ENCODE results near the gene ALDH3A1. TPM values are rescaled to one million over a fixed set of nuclear protein-coding genes. Genes with fewer than 3 reads are reported as not detected.
"Not testable (repeated sequence)": the region's sequence is repeated elsewhere in the genome, so short reads cannot be mapped to it uniquely, and the experiment has no call there.

The ALDH3A1 gene
- 0.18 TPM for polyA plus RNA-seq (ENCODE audit: insufficient read length)

DNA sequence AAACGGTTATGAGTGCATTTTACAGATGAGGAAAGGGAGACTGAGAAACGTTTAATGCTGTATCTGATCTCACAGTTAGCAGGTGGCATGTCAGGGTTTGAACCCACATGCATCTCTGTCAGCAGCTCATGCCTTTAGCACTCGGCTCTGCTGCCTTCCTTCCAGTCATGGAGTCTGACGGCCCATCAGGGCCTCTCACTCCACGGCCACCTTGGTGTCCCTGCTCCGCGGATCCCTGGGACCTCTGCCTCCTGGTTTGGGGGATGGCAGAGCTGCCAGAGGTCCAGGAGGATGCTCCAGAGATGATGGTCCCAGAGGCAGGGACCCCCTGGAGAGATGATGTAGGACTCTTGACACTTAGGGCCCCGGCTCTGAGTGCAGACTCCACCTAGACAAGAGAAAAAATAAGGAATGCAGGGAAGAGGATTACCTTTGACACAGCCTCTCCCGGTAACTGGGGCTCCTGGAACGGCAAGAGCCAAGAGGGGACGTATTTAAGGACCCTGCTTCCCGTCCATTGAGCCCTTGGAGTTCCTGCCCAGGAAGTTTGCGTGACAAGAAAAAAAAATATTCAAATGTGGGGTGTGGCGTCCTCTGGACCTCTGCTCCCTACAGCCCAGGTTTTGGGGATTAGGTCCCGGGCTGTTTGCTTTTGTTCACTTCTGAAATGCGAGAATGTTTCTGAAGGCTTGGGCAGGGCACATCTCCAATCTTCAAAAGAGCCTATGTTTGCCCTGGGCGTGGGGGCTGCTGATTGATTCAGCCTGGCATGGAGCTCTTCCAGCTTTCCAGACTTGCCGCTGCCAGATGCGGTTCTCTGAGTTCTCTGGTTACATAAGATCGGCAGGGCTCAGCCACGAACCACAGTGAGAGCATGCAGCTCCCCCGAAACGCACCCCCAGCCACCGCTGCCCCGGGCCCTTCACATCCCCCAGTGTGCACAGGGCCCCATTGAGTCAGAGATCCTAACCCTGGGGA is at the start of gene ALDH3A1:
TSS of gene ALDH3A1 (minus strand) at position 470 of the 978 bp plus-strand sequence. CDS start 3,169 bp downstream, outside the sequence.
- DNase-seq, result no peak

DNA sequence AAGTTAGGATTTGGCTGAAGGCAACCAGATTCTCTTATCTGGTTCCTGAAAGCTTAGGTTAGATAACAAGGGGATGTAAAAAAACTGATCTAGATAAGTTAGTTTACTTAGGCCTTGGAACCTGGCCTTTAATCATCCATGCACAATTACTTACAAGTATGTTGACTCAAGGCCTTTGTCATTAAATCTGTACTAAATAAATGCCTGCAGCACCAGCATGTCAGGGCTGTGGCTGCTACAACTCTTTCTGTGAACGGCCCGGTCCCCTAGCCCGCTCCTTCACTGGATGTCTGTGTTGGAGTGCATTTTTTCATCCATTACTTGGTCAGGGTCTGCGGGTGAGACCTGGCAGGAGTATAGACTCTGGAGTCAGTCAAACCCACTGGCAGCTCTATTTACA is 48.4 kb upstream of the ALDH3A1 start:
- no peak for DNase-seq

DNA sequence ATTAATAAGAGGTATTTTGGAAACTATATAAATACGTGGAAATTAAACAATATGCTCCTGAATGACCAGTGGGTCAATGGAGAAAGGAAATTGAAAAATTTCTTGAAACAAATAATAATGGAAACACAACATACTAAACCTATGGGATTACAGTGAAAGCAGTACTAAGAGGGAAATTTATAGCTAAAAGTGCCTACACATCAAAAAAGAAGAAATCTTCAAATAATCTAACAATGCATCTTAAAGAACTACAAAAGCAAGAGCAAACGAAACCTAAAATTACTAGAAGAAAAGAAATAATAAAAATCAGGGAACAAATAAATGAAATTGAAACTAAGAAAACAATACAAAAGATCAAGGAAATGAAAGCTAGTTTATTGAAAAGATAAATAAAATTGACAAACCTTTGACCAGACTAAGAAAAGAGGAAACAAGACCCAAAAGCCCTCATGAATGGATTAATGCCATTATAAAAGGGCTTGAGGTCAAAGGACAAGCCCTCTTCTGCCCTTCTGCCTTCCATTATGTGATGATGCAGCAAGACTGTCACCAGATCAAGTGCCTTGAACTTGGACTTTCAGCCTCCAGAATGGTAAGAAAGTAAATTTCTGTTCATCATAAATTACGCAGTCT is 43.9 kb upstream of the ALDH3A1 start:
- no peak for DNase-seq

DNA sequence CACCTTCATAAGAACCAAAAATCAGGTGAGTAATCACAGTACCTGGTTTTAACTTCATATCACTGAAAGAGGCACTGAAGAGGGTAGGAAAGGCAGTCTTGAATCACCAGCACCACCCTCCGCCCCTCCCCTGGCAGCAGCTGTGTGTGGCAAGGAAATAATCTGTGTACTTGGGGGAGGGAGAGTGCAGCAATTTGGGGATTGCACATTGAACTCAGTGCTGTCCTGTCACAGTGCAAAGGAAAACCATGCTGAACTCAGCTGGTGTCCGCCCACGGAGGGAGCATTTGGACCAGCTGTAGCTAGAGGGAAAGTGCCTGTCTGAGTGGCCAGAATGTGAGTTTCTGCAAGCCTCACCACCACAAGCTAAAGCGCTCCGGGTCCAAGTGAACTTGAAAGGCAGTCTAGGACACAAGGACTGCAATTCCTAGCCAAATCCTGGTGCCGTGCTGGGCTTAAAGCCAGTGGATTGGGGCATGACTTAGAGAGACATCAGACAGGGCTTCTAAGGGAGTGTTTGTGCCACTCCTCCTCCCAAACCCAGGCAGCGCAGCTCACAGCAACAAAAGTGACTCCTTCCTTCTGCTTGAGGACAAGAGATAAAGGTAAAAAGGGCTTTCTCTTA is 39.7 kb upstream of the ALDH3A1 start:
- DNase-seq, result no peak

DNA sequence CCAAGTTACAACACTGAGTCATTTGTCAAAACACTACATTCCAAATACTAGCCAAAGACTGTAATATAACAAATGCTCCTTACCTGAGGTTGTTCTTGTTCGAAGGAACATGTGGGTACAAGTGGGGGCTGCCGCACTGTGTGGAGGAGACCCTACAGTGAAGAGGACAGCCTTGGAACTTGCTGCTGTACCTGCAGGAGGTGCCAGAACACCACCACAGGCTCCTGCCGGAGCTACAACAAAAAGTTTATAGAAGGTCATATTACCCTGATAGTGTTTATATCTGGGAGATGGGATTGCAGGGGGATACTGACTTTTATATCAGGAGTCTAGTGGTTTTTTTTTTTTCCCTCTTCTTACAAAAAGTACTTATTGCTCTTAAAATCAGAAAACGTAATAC is 37.8 kb upstream of the ALDH3A1 start:
- DNase-seq, result no peak

DNA sequence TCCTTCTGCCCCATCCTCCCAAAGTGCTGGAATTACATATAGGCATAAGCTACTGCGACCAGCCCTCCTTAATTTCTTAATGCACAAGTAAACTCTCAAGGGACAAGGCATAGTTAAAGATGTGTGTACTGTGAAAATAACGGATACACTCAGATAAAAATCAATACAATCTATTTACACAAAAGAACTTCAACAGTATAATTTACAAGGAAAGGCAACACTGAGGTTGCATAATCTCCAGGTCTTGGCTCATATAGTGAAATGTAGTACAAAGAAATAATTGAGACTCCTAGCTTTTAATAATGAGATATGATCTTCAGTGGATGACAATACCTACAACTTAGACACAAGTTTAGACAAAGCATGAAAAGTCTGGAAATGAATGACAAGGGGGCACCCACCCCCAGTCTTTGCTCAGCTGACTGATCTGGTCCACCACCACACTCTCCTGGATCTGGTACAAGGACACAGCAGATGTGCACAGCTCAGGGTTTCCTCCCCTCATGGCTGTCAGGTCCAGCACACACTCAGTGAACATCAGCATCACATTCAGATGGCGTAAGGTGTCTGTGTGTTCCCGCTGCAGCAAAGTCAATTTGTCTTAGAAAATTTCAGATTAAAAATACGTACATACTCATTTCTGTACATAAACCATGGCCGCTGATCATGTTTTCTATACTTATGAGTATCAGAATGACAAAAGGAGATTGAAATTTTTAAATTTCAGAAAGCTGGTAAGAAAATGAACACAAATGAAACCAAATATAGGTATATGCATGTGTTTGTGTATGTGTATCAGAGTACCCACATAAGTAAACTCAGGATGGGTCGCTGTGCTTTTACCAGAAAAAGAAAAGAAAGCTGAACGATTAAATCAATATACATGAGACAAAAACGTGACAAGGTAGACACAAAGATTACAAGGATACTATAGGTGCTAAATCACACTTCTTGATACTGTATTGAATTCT is 33.7 kb upstream of the ALDH3A1 start:
- no peak for DNase-seq

DNA sequence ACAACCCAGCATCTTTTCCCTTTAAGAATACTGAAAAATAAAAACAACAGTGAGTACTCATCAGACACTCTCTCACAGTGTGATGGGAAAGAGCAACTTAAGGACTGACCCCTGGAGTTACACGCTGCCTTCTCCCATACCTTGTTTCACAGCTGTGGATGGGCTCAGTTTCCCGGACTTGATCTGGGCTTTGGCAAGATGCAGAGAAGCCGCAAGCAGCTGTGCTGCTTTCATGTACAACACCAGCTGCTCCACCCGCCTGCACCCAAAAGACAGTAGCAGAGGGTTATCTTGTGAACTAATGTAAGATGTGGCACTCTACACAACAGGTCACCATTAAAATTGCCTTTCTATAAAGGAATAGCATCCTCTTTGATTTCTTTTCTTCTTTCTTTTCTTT is 32.7 kb upstream of the ALDH3A1 start:
- no peak for DNase-seq

DNA sequence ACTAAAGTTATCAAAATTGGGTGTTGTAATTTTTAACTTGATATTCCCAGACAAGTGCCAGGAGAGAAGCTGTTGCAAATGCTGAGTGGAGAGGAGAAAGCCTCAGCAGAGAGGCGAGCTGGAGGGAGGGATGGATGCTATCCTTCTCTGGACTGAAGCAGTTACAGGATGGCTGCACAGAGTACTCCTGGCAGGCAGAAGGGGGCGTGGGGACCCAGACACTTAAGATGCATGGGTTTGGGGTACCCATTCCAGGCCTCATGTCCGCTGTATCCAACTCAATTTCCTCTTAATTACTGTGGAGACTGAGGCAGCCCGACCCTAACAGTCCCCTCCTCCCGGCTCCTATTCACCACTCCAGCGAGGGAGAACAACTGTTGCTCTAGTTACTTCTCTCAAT is 25.4 kb upstream of the ALDH3A1 start:
- DNase-seq, result no peak

DNA sequence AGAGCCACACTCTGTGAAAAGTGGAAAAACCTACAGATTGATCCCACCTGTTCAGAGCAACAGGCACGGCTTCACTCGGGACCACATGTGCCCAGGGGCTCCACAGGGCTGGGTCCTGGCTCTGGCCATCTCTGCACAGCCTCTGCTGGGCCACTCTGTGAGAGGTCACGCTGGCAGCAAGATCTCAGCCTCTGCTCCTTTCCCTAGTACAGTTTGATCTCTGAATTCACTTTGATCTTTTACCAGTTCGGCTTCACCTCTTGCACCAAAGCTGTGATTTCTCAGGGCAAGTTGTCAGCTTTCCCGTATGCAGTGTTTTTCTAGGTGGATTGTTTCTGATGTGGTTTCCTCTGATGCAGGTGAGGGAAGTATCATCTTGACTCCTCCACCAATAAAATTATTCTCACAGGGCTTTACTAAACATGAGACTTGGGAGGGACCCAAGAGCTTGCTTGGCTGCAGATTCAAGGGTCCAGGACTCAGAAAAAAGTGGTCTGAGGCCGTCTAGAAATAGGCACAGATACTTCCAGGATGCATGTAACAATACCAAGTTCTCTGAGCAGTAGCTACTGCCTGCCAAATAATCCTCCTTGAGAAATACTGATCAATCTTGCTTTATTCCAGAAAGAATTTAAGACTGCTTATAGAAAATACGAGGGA is 24.0 kb upstream of the ALDH3A1 start:
- DNase-seq, result no peak

DNA sequence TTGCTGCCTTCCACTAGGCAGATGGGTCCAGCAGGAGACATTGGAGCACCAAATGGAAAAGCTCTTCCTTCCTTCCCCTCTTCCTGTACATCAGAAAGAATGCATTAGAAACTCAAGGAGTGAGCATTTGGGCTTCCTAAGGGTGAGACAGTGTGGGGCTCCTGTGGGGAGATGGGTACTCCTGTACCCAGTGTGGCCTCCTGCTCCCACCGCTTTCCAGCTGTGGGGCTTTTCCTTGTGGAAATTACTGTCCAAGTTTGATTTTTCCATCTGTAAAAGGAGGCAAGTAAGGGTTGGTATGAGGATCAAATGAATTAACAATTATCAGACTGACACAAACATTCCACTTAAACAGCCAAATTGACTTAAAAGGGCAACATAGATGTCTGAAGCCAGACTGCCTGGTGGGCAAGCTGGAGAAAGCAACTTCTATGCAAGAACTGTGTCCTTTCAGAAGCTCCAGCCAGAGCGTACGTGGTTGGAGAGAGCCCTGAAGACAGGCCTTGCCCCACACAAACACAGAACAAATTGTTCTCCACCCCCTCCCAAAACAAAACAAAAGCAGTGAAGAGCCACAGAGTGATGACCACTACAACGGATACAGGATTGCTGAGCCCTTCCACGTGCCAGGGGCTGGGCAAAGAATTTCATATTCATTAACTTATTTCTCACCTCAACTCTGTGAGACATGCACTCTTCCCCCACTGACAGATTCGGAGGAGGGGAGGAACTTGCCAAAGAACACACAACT is 23.1 kb upstream of the ALDH3A1 start:
- DNase-seq, result no peak

DNA sequence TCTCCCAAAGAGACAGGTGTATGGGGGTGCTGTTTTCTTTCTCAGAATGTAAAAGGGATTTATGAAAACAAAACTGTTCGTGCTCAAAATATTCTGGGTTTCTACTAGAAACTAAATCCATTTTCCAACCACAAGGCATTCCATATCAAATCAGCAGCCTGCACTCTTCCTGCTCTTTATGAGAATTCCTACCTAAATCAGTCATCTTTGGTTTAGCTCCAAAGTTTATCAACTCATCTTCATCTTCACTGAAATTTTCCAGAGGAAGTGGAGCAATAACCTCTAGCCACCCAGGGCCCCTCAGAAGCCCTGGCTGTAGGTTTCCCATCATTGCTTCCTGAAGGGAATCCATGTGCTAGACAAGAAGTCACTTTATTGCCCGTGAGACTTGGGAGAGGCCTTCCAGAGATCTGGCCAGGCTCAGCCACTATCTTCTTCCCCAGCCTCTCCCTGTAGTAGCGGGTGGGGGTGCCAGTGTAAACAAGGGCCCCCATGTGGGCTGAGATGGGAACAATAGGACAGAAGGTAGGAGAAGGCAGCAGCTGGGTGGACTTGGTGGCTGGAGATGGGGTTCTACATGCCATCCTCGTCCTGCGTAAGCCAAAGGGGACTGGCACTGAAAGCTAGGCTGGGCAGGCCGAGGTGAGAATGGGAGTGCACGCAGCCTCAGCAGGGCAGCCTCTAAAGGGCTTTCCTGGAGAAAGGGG is 22.0 kb upstream of the ALDH3A1 start:
- DNase-seq, result no peak

DNA sequence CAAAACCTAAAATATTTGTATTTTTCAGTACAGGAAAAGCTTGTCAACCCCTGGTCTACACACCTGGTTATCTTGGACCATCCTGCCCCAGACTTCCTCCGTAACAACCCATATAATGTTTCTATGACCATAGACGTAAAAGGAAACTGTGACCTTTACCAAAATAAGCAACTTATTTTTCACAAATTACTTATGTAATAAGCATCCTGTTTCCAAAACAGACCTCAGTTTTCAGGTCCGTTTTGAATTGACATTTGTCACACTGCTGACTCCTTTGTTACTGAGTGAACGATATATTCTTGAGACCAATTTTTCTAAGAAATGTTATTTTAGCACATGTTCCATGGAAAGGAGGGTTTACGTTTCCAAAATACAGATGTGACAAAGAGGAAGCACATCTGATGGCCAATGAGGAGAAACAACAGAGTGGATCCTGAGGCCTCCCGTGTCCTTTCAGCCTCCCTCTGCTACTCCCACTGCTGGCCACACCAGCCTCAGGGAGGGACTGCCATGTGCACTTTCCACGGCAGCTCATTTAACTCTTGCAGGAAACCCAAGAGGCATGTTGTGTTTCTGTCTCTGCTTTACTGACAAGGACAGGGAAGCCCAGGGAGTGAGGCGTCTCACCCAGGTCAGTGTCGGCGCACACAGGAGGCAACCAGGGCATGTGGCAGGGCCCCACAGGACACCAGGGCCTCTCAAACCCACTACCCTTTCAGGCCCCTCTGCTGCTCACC is 20.1 kb upstream of the ALDH3A1 start:
- no peak for DNase-seq

DNA sequence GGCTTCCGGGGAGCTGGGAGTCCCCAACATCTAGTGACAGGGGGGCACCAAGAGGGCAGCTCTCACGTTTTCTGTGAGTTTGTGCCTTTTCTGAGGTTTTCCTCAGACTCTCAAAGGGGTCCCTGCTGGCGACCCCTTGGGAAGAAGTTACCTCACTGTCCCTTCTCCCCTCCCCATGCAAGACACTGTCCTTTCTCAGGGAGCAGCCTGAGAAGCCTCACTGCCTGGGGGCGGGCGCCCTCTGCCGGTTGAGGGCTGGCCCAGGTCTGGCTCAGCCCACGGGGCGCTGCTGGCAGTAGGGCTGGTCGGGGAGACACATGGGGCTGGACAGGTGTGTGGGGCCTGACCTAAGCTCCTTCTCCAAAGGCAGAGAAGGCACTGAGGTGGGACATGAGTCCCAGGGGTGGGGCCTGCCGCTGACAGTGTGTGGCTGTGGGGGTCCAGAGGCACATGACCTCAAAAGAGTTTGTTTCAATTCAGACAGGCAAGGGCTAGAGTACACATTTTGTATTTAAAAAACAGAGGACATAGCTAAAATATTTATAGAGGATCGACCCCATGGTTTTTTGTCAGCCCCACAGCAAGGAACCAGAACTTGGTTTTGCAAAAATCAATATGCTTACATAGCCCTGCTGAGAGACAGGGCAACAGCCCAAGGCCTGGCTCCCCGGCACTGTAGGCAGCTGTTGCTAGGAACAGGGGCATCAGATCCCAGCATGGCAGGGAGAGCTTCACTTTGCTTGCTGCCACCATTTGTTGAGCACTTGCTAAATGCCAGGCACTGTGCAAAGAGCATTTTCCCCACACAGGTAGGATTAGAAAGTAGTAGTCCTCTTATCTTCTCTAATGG is 18.5 kb upstream of the ALDH3A1 start:
- peak; percentile 79 for DNase-seq

DNA sequence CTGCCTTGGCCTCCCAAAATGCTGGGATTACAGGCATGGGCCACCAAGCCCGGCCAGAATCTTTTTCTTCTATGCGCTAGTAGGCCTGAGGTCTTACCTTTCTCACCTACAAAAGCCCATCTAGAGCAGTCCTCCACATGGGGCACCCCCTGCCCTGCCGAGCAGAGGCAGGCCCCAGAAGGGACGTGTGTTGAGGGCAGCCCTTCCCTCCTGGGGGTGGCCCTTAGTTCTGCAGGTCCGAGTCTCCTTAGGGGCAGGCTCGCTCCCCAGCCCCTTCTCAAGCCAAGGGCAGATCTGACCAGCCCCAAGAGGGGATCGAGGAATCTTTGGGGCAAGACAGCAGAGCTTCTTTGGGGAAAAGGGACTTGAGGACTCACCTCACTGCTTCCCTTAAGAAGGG is 17.9 kb upstream of the ALDH3A1 start:
- no peak for DNase-seq

DNA sequence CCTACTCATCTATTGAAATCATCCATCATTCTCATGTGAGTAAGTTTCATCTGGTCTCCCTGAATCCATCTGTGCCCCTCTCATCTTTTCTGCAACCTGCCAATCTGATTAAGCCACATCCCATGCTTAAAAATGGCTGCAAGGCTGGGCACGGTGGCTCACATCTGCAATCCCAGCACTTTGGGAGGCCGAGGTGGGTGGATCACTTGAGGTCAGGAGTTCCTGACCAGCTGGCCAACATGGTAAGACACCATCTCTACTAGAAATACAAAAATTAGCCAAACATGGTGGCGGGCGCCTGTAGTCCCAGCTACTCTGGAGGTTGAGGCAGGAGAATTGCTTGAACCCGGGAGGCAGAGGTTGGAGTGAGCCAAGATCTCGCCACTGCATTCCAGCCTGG is 15.9 kb upstream of the ALDH3A1 start:
- DNase-seq, result not testable (repeated sequence)

DNA sequence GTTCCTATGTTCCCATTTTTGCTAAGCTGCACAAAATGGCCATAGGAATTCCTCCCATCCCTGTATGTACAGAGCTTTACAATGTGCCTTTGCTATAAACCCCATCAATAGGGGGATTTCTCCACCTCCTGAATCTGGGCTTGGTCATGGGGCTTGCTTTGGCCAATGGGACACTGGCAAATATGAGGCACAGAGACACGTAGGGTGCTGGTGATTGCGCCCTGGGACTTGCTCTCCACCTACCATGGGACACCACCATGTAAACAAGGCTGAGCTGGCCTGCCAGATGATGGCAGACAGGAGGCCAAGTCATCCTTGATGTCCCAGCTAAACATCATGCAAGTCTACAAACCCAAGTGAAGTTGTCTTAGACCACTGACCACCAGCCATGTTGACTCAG is 15.3 kb upstream of the ALDH3A1 start:
- DNase-seq, result no peak

DNA sequence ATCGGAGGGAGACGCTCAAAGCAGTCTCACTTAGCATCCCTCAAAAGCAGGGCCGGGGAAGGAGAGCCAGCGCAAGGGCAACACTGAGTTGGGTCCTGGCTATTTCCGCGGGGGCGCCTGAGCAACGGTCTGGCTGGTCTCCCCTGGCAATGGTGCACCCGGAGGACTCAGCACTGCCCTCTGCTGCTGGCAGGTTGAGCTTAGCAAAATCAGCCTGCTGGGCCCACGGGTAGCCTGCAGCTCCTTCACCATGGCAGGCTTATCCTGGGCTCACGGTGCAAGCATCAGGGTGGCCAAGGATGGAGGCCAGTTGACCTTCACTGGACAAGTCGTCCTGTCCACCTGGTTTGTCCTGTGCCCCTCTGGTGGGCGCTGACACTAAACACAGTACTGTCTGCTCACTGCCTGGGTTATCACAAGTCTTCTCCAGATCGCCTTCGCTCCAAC is 14.4 kb upstream of the ALDH3A1 start:
- peak; percentile 64 for DNase-seq

DNA sequence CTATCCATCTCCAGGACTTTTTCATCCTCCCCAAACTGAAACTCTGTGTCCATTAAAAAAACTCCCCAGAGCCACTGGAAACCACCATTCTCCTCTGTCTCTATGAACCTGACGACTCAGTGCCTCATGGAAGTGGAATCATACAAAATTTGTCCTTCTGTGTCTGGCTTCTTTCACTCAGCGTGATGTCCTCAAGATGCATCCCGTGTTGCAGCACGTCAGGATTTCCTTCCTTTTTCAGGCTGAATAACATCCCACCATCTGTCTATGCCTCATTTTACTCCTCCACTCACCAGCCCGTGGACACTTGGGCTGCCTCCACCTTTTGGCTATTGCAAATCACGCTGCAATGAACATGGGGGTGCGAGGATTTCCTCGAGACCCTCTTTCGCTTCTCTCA is 12.6 kb upstream of the ALDH3A1 start:
- DNase-seq, result no peak

Data from hindlimb muscle (tissue), 1 donor.